AG09319 (cell line): ENCODE results near the gene HADHA.

ENCODE experiments used
- DNase-seq: peaks from one replicate; pipeline ENCODE4 v3.0.0-alpha.2; 2010; ENCODE audit warnings: low read depth; ENCODE audit errors: extremely low read depth
- TF ChIP-seq, protein P1 (sequence below): IDR thresholded peaks from 2 replicates; pipeline ENCODE4 v1.5.1; 2011; ENCODE audit warnings: low read depth, mild to moderate bottlenecking, inconsistent platforms, low read length, moderate library complexity

The HADHA gene

DNA sequence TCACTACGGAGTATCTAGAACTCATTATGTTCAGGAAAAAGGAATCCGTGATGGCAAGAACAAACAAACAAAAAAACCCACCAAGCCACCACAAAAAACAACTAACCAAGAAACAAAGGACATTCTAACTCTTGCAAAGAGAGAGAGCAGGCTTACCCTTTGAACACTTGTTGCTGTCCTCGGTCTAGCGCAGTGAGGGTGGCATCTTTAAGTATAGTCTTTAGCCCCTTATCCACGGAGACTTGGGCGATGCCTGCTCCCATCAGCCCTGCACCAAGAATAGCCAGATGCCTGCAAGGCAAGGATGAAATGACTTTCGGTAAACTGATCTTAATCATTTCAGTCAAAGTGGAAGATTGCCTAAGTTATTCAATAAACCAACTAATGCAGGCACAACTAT lies 40.5 kb downstream of the HADHA start:
- TF ChIP-seq, protein P1, sequence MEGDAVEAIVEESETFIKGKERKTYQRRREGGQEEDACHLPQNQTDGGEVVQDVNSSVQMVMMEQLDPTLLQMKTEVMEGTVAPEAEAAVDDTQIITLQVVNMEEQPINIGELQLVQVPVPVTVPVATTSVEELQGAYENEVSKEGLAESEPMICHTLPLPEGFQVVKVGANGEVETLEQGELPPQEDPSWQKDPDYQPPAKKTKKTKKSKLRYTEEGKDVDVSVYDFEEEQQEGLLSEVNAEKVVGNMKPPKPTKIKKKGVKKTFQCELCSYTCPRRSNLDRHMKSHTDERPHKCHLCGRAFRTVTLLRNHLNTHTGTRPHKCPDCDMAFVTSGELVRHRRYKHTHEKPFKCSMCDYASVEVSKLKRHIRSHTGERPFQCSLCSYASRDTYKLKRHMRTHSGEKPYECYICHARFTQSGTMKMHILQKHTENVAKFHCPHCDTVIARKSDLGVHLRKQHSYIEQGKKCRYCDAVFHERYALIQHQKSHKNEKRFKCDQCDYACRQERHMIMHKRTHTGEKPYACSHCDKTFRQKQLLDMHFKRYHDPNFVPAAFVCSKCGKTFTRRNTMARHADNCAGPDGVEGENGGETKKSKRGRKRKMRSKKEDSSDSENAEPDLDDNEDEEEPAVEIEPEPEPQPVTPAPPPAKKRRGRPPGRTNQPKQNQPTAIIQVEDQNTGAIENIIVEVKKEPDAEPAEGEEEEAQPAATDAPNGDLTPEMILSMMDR: no peak
- no peak for DNase-seq

DNA sequence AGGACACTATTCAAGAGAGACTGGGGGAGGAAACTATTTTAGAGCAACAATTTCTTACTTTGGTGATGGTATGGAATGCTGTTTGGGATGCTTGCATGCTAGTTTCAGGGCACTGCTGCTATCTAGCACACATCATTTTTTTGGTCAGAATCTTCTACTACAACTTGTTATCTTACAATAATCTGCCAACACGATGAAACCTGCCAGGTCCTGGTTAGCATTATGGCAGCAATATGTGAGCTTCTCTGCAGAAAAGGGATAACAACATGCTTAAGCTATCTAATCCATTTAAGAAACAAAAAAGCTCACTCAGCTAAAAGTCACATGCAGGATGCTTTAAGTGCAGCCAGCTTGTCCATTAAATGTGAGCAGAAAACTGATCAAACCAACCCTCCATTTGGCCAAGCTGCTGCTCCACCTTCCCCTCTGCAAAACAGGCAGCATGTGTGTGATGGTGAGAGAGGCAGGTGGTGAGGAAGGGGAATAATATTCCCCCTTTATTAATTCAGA lies 41.4 kb downstream of the HADHA start:
- TF ChIP-seq, protein P1: no peak
- no peak for DNase-seq

DNA sequence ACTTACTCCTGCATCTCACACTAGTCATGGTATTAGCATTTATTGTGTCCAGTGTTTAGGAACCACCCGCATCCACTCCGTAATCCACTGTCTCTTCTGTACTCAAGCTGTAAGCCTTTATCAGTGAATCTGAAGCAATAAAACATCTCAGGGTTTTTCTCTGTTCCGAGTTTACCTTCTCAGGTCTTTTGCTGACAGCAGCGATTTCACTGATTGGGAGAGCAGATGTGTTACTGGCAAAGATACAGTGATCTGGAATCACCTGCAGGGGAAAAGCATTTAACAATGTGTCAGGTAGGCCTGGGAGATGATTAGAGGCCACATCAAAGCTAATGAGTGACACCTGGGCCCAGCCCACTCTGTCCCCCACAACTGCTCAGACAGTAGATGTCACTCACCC lies 46.9 kb downstream of the HADHA start:
- TF ChIP-seq, protein P1: no peak
- no peak for DNase-seq

DNA sequence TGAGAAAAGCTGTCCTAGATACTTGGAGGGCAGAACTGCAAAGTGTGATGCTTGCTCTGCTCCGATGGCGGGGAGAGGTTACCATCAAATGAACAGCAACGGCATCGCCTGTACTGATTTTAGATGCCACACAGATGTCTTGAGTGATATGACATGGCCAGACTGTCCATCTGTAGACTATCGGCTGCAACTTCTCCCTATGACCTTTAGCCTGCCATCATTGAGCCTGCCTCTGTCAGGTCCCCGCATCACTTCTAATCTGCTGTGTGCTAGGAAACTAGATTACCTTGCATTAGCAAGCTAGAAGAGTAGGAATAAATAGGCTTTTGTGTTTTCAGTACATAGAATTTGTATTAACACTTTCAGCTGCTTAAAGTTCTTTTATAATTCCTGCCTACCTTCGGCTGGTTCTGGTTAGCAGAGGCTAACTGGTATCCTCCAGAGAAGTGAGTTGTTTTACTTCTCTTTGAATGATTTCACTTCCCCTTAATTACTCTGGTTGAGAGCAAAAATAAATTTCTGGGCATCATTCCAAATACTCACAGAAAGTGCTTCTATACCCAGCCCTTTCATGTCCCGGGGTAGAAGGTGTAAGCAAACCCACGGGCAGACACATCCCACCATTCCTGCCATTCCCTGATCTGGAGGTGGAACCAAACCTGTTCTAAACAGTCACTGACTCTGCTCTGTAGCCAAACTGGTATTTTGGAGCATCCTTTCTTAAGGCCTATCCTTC lies 47.6 kb downstream of the HADHA start:
- TF ChIP-seq, protein P1: no peak
- DNase-seq: no peak

DNA sequence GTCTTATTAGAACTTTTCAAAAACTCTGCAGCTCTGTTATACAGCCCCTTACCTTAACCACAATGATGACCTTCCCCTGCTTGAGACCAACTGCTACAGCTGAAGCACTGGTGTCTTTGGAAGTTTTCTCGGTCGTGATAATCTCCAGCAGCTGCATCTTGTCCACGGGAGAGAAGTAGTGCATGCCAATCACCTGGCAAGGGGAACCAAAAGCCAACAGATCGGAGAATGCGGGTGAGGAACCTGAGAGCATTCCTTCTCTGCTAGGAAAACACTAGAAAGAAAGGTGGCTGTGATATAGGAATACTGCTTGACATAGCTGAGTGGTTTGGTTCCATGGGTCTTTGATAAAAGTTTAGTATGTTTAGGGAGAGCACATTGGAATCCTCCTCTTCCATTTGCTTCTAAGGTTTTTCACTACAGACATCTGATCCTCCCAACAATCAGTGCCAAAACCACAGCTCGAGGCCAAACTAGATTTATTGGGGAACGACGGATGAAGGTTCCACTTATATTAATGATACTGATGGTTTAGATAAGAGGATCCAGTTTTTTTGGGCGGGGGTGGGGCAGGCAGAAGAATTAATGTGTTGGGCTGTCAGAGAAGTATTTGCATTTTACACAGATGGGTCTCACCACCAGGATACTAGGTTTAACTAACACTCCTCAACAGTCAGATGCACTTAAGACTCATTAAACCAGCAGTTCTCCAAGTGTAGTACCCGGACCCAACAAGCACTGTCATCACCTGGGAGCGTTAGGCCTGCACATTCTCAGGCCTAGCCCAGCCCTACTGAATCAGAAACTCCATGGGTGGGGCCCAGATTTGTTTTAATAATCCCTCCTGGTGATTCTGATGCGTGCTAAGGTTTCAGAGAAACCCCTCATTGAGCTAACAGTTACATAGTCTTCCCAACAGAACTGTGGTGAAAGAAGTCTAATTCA lies 49.1 kb downstream of the HADHA start:
- DNase-seq: no peak
- TF ChIP-seq, protein P1: no peak

DNA sequence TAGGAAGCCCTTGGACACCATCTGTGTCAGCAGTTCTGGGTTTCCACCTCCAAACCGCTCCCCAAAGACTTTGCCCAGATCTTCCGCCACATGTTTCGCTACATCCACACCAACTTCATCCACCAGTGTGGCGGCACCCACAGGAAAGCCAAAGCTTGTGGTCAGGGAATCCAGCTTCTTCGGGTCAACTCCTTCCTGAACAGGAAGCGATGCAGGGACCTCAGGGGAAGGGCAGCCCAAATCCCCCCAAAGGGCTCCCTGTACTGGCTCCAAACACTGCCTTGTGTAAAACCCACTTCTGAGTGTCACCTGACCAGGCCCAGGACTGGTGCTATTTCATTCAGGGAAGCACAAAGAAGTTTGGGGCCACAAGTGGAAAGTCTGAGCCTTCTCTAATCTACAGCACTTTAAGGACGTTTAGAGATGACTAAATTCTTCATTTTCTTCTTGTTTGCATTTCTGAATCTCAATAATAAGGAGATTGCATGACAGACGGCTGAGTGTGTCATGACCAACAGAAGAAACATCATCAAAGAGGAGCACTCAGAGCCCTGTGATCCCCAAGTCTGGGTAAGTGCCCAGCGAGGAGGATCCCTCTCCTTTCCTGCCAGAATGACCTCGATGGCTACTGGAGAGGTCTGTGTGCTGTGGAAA lies 50.7 kb downstream of the HADHA start:
- DNase-seq: no peak
- TF ChIP-seq, protein P1: no peak
